ENCODE measurements around the gene IL27RA.
A peak's percentile ranks its signal among the peaks of the same experiment; 100 is the strongest.

IL27RA gene

DNA sequence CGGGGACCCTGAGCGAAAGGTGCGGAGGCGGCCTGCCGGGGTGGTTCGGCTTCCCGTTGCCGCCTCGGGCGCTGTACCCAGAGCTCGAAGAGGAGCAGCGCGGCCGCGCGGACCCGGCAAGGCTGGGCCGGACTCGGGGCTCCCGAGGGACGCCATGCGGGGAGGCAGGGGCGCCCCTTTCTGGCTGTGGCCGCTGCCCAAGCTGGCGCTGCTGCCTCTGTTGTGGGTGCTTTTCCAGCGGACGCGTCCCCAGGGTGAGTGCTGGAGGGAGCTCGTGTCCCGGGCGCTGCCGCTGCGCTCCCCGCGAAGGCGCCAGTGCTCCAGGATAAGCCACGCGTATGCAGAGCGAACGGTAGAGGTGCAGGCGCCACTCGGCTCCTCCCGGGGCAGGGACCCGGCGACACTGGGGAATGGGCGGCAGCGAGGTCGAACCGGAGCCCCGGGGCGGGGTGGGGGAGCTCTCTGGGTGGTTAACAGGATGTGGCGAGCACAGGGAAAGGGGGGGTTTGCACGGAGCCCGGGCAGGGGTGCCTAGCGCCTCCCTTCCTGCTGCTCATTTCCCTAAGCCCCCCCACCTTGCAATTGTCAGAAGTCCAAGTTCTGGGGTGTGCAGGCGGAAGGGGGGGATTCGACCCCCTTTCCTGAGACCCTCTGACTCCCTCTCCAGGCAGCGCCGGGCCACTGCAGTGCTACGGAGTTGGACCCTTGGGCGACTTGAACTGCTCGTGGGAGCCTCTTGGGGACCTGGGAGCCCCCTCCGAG lies at the start of gene IL27RA:
Gene IL27RA, plus strand, starts transcription at position 44 of the 762 bp plus-strand sequence. Its CDS starts 111 bp downstream, at position 155.
- peak within 1 kb of the TSS; percentile 94 for H3K4me3 Mint-ChIP-seq
- peaks cover 29% of the 10 kb centered on the region for H3K4me1 Mint-ChIP-seq
- peak; percentile 74 for ATAC-seq (ENCODE audit: low read depth)
- no peaks in the 10 kb centered on the region for H3K9me3 Mint-ChIP-seq
- DNase-seq (ENCODE audit: low spot score in 2 of 2): peak; percentile 69 to 76
- H3K36me3 Mint-ChIP-seq: peaks cover 7% of the 10 kb centered on the region
- no peaks in the 10 kb centered on the region for H3K27me3 Mint-ChIP-seq
- peak within 1 kb of the TSS; percentile 89 for H3K27ac Mint-ChIP-seq

DNA sequence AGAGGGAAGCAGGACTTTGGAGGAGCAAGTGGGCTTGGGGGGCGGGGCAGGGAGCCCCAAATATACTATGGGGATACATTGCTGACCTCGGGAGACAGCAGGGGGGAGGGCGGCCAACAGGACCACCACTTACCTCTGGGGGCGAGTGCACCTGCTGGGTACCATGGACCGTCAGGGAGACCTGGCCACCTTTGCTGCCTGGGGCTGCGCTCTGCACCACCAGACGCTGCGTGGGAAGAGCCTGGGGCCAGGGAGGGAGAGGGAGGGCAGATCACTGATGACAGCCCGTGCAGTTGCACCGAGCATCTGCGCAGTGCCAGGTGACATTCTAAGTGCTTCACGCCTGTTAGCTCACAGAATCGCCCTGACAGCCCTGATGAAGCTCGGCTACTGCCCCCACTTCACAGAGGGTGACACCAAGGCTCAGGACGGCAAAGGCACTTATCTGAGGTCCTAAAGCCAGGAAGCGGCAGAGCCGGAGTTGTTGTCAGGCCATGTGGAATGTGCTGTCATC lies 49.5 kb upstream of the IL27RA start:
- H3K27ac Mint-ChIP-seq: peak overlapping the region; percentile 70
- DNase-seq (ENCODE audit: low spot score in 2 of 2): no peak
- no peak for ATAC-seq (ENCODE audit: low read depth)
- no peaks in the 10 kb centered on the region for H3K27me3 Mint-ChIP-seq
- peaks cover 2% of the 10 kb centered on the region for H3K36me3 Mint-ChIP-seq
- H3K4me3 Mint-ChIP-seq: peak overlapping the region; percentile 62
- H3K4me1 Mint-ChIP-seq: peaks cover 39% of the 10 kb centered on the region
- H3K9me3 Mint-ChIP-seq: no peaks in the 10 kb centered on the region

DNA sequence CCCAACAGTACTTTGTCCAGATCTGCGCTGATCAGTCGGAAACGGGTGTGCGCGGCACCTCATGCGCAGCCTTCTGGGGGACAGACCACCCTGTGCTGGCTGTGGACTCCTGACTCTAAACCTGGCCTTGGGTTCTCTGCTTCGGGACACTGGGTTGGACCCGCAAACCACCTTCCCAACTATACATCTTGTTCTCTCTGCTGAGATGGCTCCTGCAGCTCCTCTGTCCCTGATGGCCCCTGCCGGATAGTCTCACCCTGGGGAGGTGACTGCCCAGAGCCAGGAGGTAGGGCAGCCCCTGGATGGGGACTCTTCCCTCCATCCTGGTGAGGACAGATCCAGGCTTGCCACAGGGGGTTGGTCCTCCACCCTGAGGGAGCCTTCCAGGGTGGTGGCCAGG lies 48.8 kb upstream of the IL27RA start:
- Mint-ChIP-seq H3K27me3 (no peaks in the 10 kb centered on the region), H3K36me3 (peaks cover 2% of the 10 kb centered on the region), H3K27ac (no peak overlapping the region), H3K4me1 (peaks cover 44% of the 10 kb centered on the region), H3K9me3 (no peaks in the 10 kb centered on the region), H3K4me3 (peak overlapping the region; percentile 58)
- ATAC-seq (ENCODE audit: low read depth) (no peak), DNase-seq (ENCODE audit: low spot score in 2 of 2) (no peak)

- no peak for ATAC-seq (ENCODE audit: low read depth)
- Mint-ChIP-seq H3K27ac (peak overlapping the region; percentile 72), H3K27me3 (no peaks in the 10 kb centered on the region), H3K4me1 (peaks cover 41% of the 10 kb centered on the region), H3K4me3 (peak overlapping the region; percentile 58), H3K36me3 (peaks cover 2% of the 10 kb centered on the region), H3K9me3 (no peaks in the 10 kb centered on the region)
- peak in 1 of 2 donors; percentile 28 for DNase-seq (ENCODE audit: low spot score in 2 of 2)
Observed at GRCh38 chr19:13983213-13983889, 48.2 kb upstream of the IL27RA start.

GRCh38 chr19:13984186-13984585 lies 47.4 kb upstream of the IL27RA start:
- DNase-seq (ENCODE audit: low spot score in 2 of 2) (no peak), ATAC-seq (ENCODE audit: low read depth) (no peak)
- Mint-ChIP-seq H3K9me3 (no peaks in the 10 kb centered on the region), H3K27ac (peak overlapping the region; percentile 99), H3K4me1 (peaks cover 50% of the 10 kb centered on the region), H3K36me3 (peaks cover 7% of the 10 kb centered on the region), H3K27me3 (no peaks in the 10 kb centered on the region), H3K4me3 (no peak overlapping the region)

DNA sequence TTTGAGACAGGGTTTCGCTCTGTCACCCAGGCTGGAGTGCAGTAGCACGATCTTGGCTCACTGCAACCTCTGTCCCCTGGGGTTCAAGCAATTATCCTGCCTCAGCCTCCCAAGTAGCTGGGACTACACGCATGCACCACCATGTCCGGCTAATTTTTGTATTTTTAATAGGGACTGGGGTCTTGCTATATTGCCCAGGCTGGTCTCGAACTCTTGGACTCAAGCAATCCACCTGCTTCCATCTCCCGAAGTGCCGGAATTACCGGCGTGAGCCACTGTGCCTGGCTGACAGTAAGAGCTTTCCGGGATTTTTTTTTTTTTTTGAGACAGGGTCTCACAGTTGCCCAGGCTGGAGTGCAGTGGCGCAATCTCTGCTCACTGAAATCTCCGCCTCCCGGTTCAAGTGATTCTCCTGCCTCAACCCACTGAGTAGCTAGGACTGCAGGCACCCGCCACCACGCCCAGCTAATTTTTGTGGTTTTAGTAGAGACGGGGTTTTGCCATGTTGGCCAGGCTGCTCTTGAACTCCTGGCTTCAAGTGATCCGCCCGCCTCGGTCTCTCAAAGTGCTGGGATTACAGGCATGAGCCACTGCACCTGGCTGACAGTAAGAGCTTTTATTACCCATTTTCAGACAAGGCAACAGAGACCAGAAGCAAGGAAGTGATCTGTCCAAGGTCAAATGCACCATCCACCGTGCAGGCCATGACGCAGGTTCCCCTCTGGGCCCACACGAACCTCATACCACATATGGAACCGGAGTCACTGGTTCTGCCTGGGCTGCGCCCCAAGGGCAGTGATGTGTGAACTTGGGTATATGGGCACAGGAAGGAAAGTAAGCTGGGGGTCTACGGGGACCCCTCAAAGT lies 46.5 kb upstream of the IL27RA start:
- Mint-ChIP-seq H3K4me3 (peak overlapping the region; percentile 76), H3K36me3 (peaks cover 14% of the 10 kb centered on the region), H3K27ac (peak overlapping the region; percentile 99), H3K9me3 (no peaks in the 10 kb centered on the region), H3K27me3 (no peaks in the 10 kb centered on the region), H3K4me1 (peaks cover 54% of the 10 kb centered on the region)
- ATAC-seq (ENCODE audit: low read depth) (peak; percentile 67), DNase-seq (ENCODE audit: low spot score in 2 of 2) (peak in 1 of 2 donors; percentile 78)

DNA sequence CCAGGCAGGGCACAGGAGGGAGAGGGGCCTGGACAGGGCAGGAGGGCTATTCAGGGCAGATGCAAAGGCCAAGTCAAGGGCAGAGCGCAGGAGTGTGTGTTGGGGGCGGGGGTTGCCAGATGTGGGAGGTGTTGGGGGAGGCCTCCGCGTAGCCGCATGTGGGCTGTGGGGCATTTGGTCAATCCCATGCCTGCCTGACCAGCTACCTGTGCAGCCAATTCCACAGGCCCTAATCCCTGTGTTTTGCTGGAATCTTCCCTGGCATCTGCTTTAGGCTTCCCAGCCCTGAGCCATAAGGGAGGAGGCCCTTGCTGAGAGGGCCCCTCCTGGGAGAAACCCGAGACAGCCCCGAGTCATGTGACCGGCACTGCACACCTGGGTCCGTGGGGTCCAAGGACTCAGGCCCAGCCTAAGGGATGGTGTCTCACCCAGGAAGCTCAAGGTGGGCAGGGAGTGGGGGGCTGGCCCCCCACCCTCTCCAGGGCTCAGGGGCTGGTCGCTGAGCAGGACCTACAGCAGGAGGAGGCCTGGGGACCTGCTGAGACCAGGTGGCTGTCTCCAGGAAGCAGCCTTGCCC lies 45.7 kb upstream of the IL27RA start:
- Mint-ChIP-seq H3K9me3 (no peaks in the 10 kb centered on the region), H3K4me1 (peaks cover 55% of the 10 kb centered on the region), H3K36me3 (peaks cover 16% of the 10 kb centered on the region), H3K4me3 (peak overlapping the region; percentile 76), H3K27ac (peak overlapping the region; percentile 99), H3K27me3 (no peaks in the 10 kb centered on the region)
- DNase-seq (ENCODE audit: low spot score in 2 of 2): peak in 1 of 2 donors; percentile 69
- ATAC-seq (ENCODE audit: low read depth): peak; percentile 25

DNA sequence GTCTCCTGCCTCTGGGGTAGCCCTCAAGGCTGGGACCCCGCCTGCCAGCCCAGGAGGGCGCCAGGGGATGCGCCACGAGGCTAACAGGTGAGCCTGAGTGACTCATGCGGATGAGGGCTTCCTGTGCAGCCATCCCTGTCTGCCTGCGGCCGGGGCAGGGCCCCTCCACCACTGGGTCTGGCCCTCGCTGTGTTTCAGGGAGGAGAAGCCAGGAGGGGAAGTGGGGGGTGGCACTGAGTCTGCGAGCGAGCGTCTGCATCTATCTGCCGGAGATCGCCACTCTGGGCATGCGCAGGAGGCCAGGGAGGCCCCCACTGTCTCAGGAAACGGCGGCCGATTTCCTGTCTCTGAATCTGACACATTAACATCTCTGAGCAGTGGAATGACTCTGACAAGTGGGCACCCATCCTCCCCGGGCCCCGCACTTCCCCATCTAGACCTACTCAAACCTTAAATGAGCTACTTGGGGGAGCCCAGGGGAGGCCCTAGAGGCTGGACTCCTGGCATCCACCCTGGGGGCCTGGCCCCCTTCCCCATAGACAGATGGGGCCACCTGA lies 45.1 kb upstream of the IL27RA start:
- Mint-ChIP-seq H3K36me3 (peaks cover 20% of the 10 kb centered on the region), H3K27me3 (no peaks in the 10 kb centered on the region), H3K4me1 (peaks cover 54% of the 10 kb centered on the region), H3K4me3 (peak overlapping the region; percentile 68), H3K9me3 (no peaks in the 10 kb centered on the region), H3K27ac (peak overlapping the region; percentile 99)
- ATAC-seq (ENCODE audit: low read depth): peak; percentile 70
- peak; percentile 94 to 97 for DNase-seq (ENCODE audit: low spot score in 2 of 2)

GRCh38 chr19:13987101-13987890 lies 44.3 kb upstream of the IL27RA start:
- peak overlapping the region; percentile 68 for H3K4me3 Mint-ChIP-seq
- peaks cover 24% of the 10 kb centered on the region for H3K36me3 Mint-ChIP-seq
- DNase-seq (ENCODE audit: low spot score in 2 of 2): no peak
- no peak for ATAC-seq (ENCODE audit: low read depth)
- H3K27ac Mint-ChIP-seq: peak overlapping the region; percentile 99
- no peaks in the 10 kb centered on the region for H3K9me3 Mint-ChIP-seq
- H3K27me3 Mint-ChIP-seq: no peaks in the 10 kb centered on the region
- peaks cover 50% of the 10 kb centered on the region for H3K4me1 Mint-ChIP-seq

- H3K4me1 Mint-ChIP-seq: peaks cover 41% of the 10 kb centered on the region
- H3K4me3 Mint-ChIP-seq: no peak overlapping the region
- peaks cover 24% of the 10 kb centered on the region for H3K36me3 Mint-ChIP-seq
- H3K27me3 Mint-ChIP-seq: no peaks in the 10 kb centered on the region
- H3K27ac Mint-ChIP-seq: peak overlapping the region; percentile 72
- no peak for DNase-seq (ENCODE audit: low spot score in 2 of 2)
- ATAC-seq (ENCODE audit: low read depth): no peak
- no peaks in the 10 kb centered on the region for H3K9me3 Mint-ChIP-seq
Observed at GRCh38 chr19:13989487-13989886, 42.1 kb upstream of the IL27RA start.

- Mint-ChIP-seq H3K4me1 (peaks cover 41% of the 10 kb centered on the region), H3K36me3 (peaks cover 26% of the 10 kb centered on the region), H3K9me3 (no peaks in the 10 kb centered on the region), H3K27ac (no peak overlapping the region), H3K27me3 (no peaks in the 10 kb centered on the region), H3K4me3 (no peak overlapping the region)
- no peak for DNase-seq (ENCODE audit: low spot score in 2 of 2)
- no peak for ATAC-seq (ENCODE audit: low read depth)
Observed at GRCh38 chr19:13990085-13990484, 41.5 kb upstream of the IL27RA start.

GRCh38 chr19:13992025-13992424 lies 39.5 kb upstream of the IL27RA start:
- no peak for DNase-seq (ENCODE audit: low spot score in 2 of 2)
- Mint-ChIP-seq H3K36me3 (peaks cover 26% of the 10 kb centered on the region), H3K27ac (peak overlapping the region; percentile 69)

More at GRCh38 chr19:13992025-13992424, 39.5 kb upstream of the IL27RA start:
- Mint-ChIP-seq H3K4me1 (peaks cover 28% of the 10 kb centered on the region), H3K9me3 (no peaks in the 10 kb centered on the region), H3K4me3 (no peak overlapping the region), H3K27me3 (no peaks in the 10 kb centered on the region)
- no peak for ATAC-seq (ENCODE audit: low read depth)

Measured in memory B cell (primary cell).